Uterus (tissue), 2 donors: Measurements from ENCODE around the gene STIM1.

ENCODE experiments used
- POLR2A ChIP-seq, 2 donors: fragments of 450-650 bp; IDR thresholded peaks; one replicate each; pipeline ENCODE4 v1.6.1; 2016; ENCODE audit warnings: antibody characterized with exemption in 2 of 2, mild to moderate bottlenecking in 1 of 2, moderate library complexity in 1 of 2
- TF ChIP-seq, protein P1 (sequence below), 4 experiments: fragments of 200-600 bp in 2 of 4; fragments of 450-650 bp in 2 of 4; sonication (generic) in 2 of 4; IDR thresholded peaks; one replicate each; pipeline ENCODE4 v1.5.1; 2016 to 2019; ENCODE audit warnings: antibody characterized with exemption in 4 of 4, mild to moderate bottlenecking in 2 of 4, moderate library complexity in 1 of 4

DNA sequence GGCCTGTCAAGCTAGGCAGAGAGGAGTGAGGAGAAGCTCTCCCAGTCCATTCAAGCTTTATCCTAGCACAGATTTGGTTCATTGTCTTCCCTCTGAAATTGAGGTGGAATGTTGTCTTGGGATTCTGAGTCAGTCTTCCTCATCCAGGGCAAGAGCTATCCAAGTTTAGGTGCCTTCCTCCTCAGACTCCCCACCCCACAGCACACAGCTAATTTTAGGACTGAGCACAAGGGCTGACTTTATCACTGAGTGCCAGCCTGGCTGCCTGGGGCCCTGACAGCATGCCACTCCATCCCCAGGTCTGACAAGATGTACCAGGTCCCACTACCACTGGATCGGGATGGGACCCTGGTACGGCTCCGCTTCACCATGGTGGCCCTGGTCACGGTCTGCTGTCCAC lies 44.5 kb upstream of the STIM1 start:
- TF ChIP-seq, protein P1, sequence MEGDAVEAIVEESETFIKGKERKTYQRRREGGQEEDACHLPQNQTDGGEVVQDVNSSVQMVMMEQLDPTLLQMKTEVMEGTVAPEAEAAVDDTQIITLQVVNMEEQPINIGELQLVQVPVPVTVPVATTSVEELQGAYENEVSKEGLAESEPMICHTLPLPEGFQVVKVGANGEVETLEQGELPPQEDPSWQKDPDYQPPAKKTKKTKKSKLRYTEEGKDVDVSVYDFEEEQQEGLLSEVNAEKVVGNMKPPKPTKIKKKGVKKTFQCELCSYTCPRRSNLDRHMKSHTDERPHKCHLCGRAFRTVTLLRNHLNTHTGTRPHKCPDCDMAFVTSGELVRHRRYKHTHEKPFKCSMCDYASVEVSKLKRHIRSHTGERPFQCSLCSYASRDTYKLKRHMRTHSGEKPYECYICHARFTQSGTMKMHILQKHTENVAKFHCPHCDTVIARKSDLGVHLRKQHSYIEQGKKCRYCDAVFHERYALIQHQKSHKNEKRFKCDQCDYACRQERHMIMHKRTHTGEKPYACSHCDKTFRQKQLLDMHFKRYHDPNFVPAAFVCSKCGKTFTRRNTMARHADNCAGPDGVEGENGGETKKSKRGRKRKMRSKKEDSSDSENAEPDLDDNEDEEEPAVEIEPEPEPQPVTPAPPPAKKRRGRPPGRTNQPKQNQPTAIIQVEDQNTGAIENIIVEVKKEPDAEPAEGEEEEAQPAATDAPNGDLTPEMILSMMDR (IDR thresholded peaks at IDR 0.05) = no peak
- TF ChIP-seq POLR2A (IDR thresholded peaks at IDR 0.05) = no peak
